Activated T-cell treated with anti-CD3 and anti-CD28 coated beads, Interleukin-2, amount 50 U/mL, for 1 hour (primary cell): ENCODE measurements around the gene PREX1.
"Not testable (repeated sequence)": the region's sequence is repeated elsewhere in the genome, so short reads cannot be mapped to it uniquely, and the experiment has no call there.

Experiments
- DNase-seq: peaks from one replicate; pipeline ENCODE4 v3.0.0-alpha.2; 2020

PREX1 gene

GRCh38 chr20:48614593-48615274 is 213.1 kb downstream of the PREX1 start:
- DNase-seq = no peak

DNA sequence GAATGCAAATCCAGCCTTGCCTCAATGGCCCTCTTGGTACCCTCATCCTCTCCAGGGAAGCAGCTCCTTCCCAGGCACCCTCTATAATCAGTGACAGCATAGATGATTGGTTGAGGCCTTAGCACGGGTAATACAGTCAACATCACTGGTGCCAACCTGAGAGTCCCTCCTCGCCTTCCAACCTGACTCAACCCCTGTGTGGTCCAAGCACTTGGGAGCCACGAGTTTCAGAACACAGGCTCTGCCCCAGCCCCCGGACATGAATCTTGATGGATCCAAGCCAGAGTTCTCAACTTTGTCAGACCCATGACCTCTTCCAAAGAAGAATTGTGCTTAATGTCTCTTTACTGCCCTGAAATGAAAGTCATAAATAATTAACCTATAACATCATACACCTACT is 213.9 kb downstream of the PREX1 start:
- DNase-seq = no peak

DNA sequence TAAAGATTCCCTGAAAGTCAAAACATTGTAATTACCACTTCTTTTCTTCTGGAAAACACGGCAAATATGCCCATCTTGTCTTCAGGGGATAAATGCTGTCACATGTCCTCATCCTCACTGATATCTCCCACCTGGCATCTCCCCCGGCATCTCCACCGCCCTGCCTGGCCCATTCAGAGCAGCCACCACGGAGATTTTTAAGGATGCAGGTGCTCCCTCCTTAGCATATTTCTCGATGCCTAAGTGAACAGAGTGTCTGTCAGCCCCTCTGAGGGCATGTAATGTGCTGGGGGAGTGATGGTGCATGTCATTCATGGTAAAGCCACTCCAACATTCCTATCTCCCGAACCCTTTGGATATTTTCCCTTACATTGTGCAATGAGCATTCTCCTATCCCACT is 215.5 kb downstream of the PREX1 start:
- DNase-seq = no peak

DNA sequence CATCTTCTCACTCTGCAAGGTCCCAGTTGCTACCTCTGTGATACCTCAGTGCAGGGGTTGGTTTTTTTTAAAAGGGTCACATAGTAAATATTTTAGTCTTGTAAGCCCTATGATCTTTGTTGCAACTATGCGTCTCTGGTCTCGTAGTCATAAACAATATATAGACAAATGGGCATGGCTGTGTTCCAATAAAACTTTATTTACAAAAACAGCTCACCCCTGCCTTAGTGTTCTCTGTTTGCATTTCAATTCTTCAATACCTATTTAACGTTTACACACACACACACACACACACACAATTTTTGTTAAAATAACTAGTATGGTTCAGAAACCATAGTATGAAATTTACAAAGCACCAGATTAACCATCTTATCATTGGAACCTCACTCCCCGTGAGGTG is 216.8 kb downstream of the PREX1 start:
- no peak for DNase-seq

DNA sequence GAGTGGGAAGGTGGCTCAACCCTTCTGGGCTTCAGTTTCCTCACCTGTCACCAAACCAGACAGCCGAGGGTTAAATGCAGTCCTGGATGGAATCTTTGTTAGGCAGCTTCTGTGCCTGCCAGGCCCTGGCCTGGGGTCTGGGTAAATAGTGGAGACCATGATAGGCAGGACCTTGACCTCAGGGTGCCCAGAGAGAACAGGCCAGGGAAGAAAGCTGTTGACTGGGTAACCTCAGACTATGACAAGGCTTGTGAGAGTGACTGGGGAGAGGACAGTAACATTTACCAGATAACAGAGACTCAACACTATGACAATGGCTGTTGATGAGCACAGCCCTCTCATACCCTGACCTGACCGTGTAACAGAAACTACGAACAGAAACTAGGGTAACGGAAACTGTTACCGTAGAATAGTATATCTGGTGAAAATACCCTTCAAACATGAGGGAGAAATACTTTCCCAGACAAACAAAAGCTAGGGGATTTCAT is 218.3 kb downstream of the PREX1 start:
- no peak for DNase-seq

GRCh38 chr20:48608756-48609155 is 219.0 kb downstream of the PREX1 start:
- no peak for DNase-seq

DNA sequence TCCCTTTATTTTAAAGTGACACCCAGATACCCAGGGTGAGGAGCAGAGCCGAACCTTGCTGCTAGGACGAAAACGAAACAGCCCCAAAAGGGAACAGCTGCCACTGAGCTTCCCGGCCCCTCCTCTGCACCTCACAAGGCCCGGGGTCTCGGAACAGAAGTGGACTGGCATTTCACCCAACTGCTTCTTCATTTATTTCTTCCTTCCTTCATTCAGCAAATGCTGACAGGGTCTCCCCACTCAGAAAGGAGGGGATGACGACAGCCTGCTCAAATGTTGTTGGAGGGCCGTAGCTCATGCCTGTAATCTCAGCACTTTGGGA is 220.3 kb downstream of the PREX1 start:
- no peak for DNase-seq

DNA sequence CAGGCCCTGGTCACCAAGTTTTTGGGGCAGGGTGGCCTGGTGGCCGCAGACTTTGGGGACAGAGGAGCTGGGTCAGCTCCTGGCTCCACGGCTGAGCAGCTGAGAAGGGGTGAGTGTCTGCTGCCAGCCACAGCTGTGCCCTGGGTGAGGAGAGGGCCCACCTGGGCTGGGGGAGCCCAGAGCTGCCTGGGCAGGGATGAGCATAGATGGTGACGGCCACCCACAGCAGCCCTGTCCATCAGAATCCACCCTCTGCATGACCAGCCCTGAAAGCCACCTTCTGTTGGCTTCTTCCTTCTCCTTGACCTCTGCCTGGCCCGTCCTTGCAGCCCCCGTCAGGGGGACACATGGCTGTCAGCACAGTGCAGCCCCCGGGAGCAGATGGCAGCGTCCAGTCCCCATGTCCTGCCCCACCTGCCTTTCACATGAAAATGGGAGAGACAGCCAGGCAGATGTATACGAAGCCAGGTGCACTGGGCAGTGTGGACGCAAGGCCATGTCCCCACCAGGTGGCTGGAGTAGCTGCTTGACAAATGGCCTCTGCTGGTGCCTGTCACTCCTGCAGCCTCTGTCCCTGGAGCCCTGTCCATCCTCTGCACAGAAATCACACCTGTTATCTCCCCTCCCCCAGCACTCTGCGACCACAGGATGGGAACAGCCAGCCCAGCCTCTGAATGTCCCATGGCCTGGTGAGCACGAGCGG is 220.8 kb downstream of the PREX1 start:
- DNase-seq = no peak

GRCh38 chr20:48606172-48606840 is 221.5 kb downstream of the PREX1 start:
- no peak for DNase-seq

DNA sequence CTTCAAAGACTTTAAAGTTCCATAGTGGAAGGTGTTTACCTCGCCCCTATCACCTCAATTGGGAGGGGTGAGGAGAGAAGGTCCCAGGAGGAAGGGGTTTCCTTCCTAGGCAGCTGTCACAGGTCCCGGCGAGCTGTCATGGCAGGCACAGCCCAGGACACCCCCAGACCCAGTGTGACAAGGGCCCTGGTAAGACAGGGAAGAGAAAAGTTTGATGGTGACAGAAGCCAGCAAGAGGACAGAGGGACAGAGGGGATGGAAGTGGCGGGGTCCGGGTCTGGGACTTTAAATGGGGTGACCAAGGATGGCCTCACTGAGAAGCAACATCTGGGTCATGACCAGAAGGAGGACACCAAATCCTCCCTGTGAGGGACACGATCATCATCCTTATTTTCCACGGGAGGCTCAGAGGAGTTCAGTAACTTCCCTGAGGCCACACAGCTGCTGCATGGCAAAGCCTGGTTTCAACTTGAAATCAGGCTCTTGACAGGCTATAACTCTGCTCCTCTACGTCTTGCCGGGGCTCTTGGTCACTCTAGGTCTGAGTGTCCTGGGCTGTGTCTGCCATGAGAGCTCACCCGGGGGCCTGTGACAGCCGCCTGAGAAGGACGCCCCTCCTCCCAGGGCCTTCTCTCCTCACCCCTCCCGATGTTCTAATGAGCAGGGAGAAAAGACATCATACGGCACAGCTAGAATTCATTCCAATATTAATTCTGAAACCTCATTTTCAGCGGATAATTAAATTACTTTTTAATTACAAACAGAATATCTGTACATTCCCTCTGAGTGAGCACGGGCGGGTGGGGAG is 222.2 kb downstream of the PREX1 start:
- DNase-seq = no peak

GRCh38 chr20:48604936-48605335 is 222.9 kb downstream of the PREX1 start:
- DNase-seq = no peak

DNA sequence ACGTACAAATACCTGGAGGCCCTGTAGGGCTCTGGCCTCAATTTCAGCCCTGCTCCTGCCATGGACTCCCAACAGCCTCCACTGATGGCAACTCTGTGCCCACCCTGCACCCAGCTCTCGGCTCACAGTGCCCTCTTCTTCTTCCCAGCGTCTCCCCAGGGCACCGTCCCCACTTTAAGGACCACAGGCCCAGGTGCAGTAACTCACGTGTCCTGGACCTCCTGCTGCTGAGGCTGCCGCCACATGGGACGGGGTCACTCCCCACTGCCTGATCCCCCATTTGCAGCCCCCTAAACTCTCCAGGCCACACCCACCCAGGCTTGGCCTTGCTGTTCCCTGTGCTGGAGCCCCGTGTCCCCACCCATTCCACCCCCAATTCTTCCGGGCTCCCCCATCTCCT is 223.4 kb downstream of the PREX1 start:
- DNase-seq = no peak

GRCh38 chr20:48603819-48604405 is 223.9 kb downstream of the PREX1 start:
- DNase-seq = no peak

DNA sequence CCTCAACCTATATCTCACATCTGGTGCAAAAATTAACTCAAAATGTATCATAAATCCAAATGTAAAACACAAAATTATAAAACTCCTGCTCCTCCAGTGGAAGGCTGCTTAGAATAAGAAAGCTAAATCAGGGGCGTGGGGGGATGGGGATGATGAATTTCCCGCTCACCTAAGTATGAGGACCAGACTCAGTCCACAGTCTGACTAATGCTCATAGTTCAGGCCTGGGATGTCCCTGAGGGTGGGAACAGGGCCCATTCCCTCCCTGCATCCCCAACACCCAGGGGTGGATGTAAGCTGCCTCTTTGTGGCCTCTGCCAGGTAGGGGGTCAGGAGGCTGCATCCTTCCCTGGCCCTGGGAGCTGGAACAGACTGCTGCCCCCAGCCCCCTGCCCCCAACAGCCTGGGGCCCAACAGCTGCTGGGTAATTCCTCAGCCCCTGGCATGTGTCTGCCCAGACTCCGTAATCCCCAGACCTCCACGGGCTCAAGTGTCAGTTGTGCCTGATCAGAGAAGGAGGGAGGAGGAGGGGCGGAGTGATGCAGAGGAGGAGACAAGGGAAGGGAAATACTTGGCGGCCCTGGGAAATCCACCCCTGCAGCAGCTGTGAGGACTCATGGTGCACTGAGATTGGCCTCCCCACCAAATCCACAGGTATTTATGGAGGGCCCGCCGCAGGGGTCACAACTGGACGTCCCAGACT is 224.5 kb downstream of the PREX1 start:
- no peak for DNase-seq

DNA sequence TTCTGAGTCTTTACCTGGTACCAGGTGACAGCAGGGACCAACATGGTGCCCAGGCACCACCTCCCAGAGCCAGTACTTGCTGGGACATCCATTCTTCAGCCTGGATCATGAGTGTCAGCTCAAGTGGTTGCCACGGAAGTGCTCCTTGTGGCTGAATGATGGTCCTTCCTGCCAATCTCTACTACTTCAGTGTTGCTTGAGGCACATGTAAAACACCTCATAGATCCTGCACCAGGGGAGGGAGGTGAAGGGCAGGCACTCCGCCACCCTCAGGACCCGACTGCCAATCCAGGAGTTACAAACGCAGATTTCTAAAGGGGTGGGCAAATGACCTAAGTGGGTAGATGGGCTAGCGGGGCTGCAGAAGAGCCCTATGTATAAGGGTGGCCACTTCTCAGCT is 226.0 kb downstream of the PREX1 start:
- DNase-seq = no peak

- DNase-seq = no peak
Observed at GRCh38 chr20:48600470-48600945, 227.3 kb downstream of the PREX1 start.

- no peak for DNase-seq
Observed at GRCh38 chr20:48599748-48600469, 227.9 kb downstream of the PREX1 start.

DNA sequence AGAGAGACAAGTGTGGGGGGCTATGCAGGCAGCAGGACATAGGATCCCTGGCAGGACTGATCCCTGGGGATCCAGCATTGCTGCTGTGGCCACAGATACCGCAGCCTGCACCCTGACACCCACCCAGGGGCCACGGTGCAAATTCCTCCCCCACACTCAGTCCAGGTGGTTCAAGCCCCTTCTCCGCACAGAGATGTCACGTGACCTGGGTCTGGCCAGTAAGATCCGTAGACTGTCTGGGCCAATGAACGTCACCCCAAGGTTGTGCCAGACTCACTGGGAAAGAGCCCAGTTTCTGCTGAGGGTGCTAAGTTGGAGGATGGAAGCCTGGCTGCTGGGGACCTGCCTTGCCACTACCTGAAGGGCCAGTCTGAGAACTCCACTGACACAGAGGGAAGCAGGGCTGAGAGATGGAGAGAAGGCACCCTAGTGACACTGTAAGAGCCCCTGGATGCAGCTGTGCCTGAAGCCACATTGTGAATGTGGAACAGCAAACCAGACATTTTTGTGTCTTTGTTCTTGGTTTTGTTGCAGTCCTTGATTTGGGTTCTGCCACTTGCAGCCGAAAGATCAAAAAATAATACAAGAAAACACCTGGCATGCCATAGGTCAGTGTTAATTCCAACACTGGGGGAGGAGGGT is 228.6 kb downstream of the PREX1 start:
- DNase-seq = no peak

- DNase-seq = not testable (repeated sequence)
Observed at GRCh38 chr20:48598303-48598941, 229.4 kb downstream of the PREX1 start.
